HG03196 (cell line): ENCODE measurements around the gene DMRTA2.

ENCODE experiments used
- ATAC-seq: cut with Tn5 transposase; IDR thresholded peaks from one replicate; pipeline ENCODE4 v1.9.1; 2021; ENCODE audit not compliant: unreplicated experiment

DMRTA2 gene

DNA sequence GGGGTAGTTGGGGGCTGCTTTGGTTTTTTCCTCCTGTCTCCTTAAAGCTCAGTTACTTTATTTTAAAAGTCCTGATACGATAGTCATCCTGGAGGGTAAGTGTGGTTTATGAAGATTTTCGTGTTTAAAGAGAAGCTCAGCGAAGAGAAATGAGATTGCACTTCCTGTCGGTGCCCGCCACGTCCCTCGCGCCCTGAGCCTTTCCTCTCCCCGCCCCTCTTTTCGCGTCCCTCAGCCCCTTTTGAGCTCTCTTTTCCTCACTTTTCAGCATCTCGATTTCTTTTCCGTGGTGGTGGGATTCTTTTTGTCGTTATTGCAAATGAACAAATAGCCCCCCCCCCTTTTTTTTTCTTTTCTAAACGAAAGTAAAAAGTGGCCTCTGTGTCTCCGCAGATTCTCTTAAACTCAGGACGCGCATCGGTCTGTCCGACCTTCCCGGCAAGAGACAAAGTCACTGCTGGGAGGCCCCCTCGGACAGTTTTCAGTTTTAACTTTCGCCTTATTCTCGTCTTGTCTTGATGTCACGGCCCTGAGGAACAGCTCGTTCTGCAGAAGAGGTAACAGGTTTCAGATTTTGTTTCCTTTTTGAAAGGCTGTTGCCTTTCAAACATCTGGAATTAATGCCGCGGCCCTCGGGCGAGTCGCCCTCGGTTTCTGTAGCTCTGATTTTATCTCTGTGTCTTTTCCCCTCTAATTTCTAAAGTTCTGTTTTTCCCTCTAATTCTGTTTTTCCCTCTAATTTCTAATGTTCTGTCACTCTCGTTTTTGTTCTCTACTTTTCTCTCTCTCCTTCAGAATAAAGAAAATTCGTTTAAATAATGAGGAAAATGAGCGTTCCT, 1.0 kb upstream of the DMRTA2 start:
- ATAC-seq: no peak

GRCh38 chr1:50423670-50424000, 392 bp upstream of the DMRTA2 start:
- ATAC-seq: no peak

DNA sequence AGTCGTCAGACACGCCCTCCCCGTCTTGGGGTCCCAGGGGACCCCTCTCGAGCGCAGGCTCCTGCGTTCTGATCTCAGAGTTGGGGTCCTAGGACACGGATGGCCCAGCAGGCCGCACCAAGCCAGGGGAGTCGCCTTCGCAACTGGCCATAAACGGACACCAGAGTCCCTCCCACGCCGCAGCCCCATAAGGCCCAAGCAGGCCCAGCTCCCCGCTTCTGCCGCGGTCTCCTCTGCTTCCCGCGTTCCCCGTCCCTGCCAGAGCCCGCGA, 633 bp downstream of the DMRTA2 start:
- no peak for ATAC-seq

GRCh38 chr1:50421768-50422674, 1.2 kb downstream of the DMRTA2 start:
- ATAC-seq: no peak

DNA sequence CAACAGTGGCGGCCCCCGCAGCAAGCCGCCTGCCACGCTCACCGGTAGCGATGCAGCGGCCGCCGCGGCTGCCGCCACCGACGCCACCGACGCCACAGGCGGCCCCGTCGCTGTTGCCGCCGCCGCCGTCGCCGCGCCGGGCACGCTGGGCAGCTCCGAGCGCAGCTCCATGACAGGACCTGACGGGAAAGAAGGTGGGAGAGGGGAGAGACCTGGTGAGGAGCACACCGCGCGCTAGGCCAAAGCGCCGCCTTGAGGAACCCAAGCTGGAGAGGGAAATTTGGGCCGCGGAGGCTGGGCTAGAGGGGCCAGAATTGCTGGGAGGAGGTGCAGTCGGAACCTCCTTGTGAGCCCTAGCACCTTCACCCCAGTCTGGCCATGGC, 1.9 kb downstream of the DMRTA2 start:
- no peak for ATAC-seq

- ATAC-seq: no peak
Observed at GRCh38 chr1:50420689-50421365, 2.4 kb downstream of the DMRTA2 start.

GRCh38 chr1:50419907-50420677, 3.2 kb downstream of the DMRTA2 start:
- ATAC-seq: no peak

GRCh38 chr1:50419192-50419906, 3.9 kb downstream of the DMRTA2 start:
- ATAC-seq: no peak

DNA sequence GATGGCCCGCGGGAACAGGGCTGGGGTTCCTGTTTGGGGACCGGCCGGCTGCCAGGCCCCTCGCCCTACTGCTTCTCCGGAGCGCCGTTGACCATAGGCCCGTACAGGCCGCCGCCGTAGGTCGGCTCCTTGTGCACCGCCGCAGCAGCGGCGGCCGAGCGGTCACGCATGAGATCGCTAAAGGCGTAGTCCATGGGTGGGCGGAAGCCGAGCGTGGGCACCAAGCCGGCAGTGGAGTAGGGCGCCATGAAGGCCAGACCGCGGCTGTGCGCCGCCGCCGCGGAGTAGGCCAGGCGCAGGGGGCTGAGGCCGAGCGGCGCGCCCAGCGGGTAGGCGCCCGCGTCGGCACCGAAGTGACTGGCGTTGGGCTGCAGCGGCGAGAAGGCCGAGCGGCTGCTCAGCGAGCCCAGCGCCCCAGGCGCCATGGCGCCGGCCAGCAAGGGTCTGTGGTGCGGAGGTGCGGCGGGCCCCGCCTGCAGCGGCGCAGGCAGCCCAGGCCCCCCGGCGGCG, 4.6 kb downstream of the DMRTA2 start:
- ATAC-seq: no peak

- no peak for ATAC-seq
Observed at GRCh38 chr1:50417946-50418599, 5.2 kb downstream of the DMRTA2 start.

GRCh38 chr1:50417507-50417906, 5.7 kb downstream of the DMRTA2 start:
- no peak for ATAC-seq

DNA sequence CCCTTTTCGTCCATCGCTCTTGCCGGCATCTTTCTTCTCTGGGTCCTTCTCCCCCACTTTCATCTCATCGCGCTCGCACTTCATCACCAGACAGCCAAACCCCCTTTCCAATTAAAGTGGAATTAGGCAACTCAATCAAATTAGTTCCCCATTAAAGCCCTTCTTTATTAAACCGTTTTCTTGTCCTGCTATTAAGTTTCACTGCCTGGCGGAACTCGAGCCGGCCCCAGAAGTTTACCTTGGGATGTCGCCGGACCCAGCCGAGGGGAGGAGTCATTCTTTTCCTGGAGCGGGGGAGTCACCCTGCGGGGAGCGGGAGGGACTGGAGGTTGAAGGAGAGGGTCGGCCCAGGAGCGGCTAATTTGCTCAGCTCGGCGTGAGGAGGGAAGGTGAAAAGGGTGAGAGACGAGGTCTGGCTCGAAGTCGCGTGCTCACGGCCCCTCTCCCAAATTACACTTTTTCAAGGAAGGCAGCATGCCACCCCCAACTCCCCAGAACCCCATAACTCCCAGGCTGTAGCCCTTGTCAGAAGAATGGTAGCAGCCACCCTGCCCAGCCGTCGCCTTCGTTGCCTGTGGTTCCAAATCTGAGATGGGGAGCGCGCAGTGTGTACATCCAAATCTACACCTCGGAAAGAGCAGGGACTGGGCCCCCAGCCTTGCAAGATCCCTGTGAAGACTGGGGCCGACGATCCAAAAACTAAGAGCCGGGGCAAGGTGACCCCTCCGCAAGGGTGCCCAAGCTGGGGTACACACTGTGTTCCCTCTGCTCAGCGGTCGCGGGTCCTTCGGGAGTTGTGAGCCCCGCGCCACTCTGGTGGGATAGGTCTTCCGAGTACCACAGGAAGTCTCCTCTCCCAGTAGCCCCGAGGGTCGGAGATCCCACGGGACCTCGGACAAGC, 6.4 kb downstream of the DMRTA2 start:
- ATAC-seq: no peak

DNA sequence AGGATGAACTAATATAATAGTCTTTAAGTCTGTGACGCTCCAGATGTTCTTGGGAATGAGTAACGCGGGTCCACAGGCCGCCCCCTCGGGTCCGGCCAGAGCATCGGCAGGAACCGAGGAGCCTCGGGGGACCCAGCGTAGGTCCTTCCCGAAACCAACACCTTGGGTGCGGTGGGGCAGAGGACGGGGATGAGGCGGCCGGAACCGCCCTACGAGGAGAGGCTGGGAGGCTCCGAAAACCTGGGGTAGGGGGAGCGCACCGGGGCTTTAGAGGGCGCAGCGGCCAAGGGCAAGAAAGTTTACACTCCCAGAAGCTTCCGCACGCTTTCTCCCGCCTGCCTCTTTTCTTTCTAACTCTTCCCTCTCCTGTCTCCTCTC, 7.1 kb downstream of the DMRTA2 start:
- ATAC-seq: no peak

DNA sequence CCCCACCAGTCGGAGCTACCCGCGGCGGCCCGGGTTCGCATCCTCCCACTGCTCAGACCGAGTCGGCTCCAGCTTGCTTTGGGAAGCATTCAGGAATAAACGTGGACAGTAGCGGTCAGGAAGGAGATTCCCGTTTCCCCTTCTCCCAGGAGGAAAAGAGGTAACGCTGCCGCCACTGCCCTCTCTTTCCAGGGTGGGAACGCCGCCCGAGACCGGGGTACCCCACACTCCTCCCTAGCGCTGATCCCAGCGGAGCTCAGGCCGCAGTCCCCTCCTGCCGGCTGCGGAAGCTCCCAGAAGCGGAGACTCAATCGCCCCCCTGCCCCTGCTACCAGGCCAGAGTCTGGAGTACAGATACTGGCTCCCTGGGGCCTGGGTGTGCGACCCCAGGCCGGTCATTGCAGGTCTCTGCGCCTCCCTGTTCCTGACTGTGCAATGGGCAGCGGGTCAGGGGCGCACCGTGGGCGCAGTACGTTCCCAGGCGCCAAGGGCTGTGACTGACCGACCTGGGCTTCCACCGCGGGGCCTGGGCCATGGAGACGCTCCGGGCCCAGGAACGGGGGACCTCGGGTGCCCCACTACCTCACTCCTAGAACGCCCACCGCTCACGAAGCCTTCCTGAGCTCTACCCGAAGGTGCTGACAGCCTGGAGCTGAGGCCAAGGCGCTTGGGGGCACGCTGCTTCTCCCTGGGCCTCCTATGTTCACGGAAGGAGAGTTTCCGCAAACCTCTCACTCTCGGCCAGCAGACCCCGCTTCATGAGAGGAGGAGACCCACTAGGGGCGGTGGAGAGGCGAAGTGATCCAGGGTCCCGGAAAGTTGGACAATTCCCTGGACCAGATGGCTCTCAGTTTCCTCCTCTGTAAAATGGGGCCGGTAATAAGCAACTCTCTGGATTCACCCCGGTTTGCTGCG, 7.8 kb downstream of the DMRTA2 start:
- no peak for ATAC-seq

DNA sequence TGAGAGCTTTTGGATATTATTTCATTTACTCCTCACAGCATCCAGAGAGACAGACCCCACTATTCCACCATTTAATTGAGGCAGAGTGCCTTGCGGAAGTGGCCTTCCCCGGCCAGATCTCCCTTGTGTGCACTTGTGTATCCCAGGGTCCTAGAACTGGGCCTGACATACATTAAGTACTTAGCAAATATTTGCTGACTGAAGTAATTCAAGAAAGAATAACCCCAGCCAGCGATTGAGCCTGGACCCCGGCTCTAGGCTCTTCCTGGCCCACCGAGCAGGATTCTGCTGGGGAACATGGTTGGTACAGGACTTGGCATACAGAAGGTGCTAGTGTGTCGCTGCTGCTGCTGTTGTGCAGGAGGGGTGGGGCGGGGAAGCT, 8.4 kb downstream of the DMRTA2 start:
- ATAC-seq: no peak

DNA sequence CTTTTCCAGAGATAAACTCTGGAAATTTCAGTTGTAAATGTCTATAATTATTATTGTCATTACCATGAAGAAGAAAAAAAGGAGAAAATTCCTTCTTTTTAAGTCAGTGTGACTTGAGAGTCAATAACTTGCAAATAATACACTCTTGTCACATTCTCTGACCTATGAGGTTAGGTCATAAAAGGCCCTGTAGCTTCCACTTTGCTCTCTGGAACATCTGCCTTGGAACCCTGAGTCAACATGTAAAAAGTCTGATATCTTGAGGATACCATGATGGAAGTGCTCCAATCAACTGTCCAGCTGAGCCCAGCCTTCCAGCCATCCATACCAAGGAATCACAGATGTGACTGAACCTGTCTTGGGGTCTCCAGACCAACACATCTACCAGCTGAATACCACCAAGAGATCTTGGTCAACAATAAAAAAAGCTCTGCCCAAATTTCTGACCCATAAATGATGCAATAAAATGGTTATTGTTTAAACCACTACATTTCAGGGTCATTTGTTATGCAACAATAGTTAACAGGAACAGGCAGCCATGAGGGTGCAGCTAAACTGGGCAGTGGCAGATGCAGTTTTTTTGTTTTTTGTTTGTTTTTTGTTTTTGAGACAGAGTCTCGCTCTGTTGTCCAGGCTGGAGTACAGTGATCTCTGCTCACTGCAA, 10.3 kb downstream of the DMRTA2 start:
- ATAC-seq: no peak

DNA sequence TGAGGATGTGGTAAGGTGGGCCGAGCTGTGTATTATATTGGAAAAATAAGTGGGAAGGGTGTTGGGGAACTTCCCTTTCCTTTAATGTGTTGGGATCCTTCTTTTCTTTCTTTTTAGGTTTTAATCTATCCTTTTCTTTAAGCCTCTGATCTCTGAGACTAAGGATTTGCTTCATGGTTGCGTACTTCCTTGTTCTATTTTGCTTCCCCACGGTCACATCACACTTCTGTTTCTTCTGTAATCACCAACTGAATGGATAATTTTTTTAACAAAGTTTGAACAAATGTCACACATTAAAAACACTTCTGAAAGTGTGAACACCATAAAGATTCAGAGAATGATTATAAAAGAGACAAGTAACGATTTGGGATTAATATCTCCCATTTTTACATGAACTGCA, 17.4 kb downstream of the DMRTA2 start:
- no peak for ATAC-seq
